ENCODE data around the gene PKP4.
A peak's percentile ranks its signal among the peaks of the same experiment; 100 is the strongest.

The PKP4 gene

DNA sequence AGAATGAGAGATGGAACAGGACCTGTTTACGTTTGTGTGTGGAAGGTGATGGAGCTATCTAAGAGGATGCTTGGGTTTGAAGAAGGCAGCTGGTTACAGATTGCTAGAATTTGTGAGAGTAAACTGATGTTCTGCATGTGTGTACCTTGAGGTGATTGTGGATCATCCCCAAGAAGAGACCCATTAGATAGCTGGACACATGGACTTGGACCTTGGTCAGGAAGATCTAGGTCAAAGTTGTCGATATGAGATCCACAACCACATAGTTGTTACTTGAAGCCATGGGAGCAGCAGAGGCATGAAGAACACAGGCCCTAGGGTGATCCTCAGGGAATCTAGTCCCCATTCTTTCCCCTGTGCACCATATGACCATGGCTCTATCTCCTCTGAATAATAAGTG, 101.0 kb downstream of the PKP4 start:
- Histone ChIP-seq H3K4me3 (ENCODE audit: low read depth, low read length) (no peak overlapping the region), H3K9me3 (ENCODE audit: severe bottlenecking) (no peaks in the 10 kb centered on the region), H3K27me3 (ENCODE audit: insufficient read depth, low read depth, severe bottlenecking) (no peaks in the 10 kb centered on the region), H3K36me3 (no peaks in the 10 kb centered on the region), H3K27ac (no peak overlapping the region)
- DNase-seq = no peak
- TF ChIP-seq, protein P1, sequence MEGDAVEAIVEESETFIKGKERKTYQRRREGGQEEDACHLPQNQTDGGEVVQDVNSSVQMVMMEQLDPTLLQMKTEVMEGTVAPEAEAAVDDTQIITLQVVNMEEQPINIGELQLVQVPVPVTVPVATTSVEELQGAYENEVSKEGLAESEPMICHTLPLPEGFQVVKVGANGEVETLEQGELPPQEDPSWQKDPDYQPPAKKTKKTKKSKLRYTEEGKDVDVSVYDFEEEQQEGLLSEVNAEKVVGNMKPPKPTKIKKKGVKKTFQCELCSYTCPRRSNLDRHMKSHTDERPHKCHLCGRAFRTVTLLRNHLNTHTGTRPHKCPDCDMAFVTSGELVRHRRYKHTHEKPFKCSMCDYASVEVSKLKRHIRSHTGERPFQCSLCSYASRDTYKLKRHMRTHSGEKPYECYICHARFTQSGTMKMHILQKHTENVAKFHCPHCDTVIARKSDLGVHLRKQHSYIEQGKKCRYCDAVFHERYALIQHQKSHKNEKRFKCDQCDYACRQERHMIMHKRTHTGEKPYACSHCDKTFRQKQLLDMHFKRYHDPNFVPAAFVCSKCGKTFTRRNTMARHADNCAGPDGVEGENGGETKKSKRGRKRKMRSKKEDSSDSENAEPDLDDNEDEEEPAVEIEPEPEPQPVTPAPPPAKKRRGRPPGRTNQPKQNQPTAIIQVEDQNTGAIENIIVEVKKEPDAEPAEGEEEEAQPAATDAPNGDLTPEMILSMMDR (IDR thresholded peaks at IDR 0.05; ENCODE audit: low read depth, low read length) = no peak

DNA sequence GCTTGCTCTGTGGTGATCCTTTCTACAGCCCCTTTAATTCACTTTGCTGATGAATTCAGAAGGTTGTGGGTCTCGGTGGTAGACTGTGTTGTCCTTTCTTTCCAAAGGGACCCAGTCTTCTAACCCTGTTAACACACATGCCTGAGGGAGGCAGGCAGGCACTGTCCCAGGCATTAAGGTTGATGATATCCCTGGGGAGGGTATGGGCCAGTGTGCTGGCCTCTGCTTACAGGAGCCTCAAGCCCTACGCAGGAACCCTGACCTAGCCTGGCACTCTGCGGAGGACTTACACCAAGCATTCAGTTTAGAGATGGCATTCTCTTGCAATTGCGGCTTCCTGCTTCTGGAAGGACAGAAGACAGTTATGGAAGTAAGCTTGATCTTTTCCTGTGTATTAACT, 102.5 kb downstream of the PKP4 start:
- Histone ChIP-seq H3K36me3 (no peaks in the 10 kb centered on the region), H3K9me3 (ENCODE audit: severe bottlenecking) (no peaks in the 10 kb centered on the region), H3K4me3 (ENCODE audit: low read depth, low read length) (no peak overlapping the region), H3K27me3 (ENCODE audit: insufficient read depth, low read depth, severe bottlenecking) (no peaks in the 10 kb centered on the region), H3K27ac (no peak overlapping the region)
- no peak for DNase-seq
- TF ChIP-seq, protein P1 (IDR thresholded peaks at IDR 0.05; ENCODE audit: low read depth, low read length) = no peak

DNA sequence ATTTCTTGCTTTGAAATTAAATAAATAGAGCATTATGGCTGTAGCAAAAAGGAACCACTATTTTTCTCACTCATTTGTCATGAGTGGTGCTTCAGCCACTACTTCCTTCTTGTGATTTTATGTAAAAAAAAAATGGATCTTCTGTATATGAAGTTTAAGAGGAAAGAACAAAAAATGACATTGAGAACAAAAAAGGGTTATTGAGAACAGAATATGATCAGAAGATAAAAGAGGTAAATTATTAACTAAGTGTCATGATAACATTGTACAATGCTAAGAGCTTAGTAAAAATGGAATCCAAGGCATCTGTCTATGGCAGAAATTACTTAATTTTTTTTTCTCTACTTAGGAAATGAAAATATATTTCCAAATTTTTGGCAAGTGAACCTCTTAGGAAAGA, 103.5 kb downstream of the PKP4 start:
- no peak overlapping the region for H3K27ac ChIP-seq
- TF ChIP-seq, protein P1 (IDR thresholded peaks at IDR 0.05; ENCODE audit: low read depth, low read length) = no peak
- no peak for DNase-seq
- H3K4me3 ChIP-seq (ENCODE audit: low read depth, low read length) = no peak overlapping the region
- H3K27me3 ChIP-seq (ENCODE audit: insufficient read depth, low read depth, severe bottlenecking) = no peaks in the 10 kb centered on the region
- H3K36me3 ChIP-seq = no peaks in the 10 kb centered on the region
- no peaks in the 10 kb centered on the region for H3K9me3 ChIP-seq (ENCODE audit: severe bottlenecking)

DNA sequence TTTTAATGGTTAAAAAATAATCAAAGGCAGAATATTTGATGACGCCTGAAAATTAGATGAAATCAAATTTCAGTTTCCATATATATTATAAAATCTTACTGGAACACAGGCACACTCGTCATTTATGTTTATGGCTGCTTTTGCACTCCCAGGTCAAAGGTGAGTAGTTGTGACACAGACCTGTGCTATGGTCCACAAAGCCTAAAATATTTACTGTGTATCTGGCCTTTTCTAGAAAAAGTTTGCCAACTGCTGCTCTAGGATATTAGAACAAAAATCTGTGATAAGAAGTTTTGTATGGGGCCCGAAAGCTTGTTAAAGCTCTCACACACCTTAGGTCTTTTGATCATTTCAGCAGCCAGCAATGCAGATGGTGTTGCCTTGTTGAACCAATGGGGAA, 104.3 kb downstream of the PKP4 start:
- TF ChIP-seq, protein P1 (IDR thresholded peaks at IDR 0.05; ENCODE audit: low read depth, low read length) = no peak
- H3K9me3 ChIP-seq (ENCODE audit: severe bottlenecking) = no peaks in the 10 kb centered on the region
- no peak for DNase-seq

DNA sequence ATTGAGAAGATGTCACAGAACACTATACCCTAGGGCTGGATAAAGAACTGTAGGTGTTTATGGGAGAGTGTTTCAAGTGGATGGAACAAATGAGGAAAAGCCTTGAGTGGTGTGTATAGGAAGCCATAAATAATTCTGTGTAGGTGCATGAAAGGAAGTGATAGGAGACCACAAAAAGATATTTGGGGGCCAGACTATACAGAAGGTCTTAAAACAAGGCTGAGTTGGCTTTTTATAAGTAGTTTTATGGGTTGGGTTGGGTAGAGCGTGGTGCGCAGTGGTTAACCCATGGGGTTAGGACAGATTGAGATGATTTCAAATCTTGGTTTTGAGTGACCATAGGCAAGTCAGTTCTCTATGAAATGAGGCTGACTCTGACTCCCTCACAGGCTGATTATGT, 110.5 kb downstream of the PKP4 start:
- no peak overlapping the region for H3K4me3 ChIP-seq (ENCODE audit: low read depth, low read length)
- TF ChIP-seq, protein P1 (IDR thresholded peaks at IDR 0.05; ENCODE audit: low read depth, low read length) = no peak
- no peak for DNase-seq
- no peaks in the 10 kb centered on the region for H3K9me3 ChIP-seq (ENCODE audit: severe bottlenecking)
- H3K27ac ChIP-seq = no peak overlapping the region
- no peaks in the 10 kb centered on the region for H3K27me3 ChIP-seq (ENCODE audit: insufficient read depth, low read depth, severe bottlenecking)
- H3K36me3 ChIP-seq = no peaks in the 10 kb centered on the region

More for the DNA sequence above, 104.3 kb downstream of the PKP4 start:
- H3K27me3 ChIP-seq (ENCODE audit: insufficient read depth, low read depth, severe bottlenecking) = no peaks in the 10 kb centered on the region
- no peak overlapping the region for H3K4me3 ChIP-seq (ENCODE audit: low read depth, low read length)
- H3K27ac ChIP-seq = peak overlapping the region; percentile 4; the same call in 1 of the 2 replicates
- H3K36me3 ChIP-seq = no peaks in the 10 kb centered on the region

DNA sequence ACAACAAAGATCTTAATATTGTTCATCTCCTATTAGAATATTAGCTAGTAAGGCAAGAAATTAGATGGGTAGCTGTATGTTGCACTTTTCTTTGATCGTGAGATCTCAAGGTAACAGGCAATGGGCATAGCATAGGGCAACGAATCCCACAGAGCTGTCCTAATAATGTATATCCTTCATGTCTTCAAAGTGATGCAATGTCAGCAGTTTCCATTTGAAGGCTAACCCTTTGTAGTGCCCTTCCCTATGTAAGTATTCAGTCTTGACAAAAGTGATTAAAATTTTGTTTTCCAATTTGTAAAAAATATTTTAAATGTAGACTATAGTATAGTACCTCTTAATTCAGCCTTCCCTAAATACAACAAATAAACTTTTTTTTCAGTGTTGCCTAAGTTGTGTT, 112.5 kb downstream of the PKP4 start:
- H3K9me3 ChIP-seq (ENCODE audit: severe bottlenecking) = no peaks in the 10 kb centered on the region
- no peaks in the 10 kb centered on the region for H3K36me3 ChIP-seq
- no peak for DNase-seq
- TF ChIP-seq, protein P1 (IDR thresholded peaks at IDR 0.05; ENCODE audit: low read depth, low read length) = no peak
- H3K27ac ChIP-seq = no peak overlapping the region
- no peak overlapping the region for H3K4me3 ChIP-seq (ENCODE audit: low read depth, low read length)
- H3K27me3 ChIP-seq (ENCODE audit: insufficient read depth, low read depth, severe bottlenecking) = no peaks in the 10 kb centered on the region

All from WERI-Rb-1 (cell line).